GM12864 (cell line): Measurements from ENCODE around the gene MTHFSD.

Experiments
- DNase-seq: peaks from one replicate; pipeline ENCODE4 v3.0.0-alpha.2; 2011; ENCODE audit warnings: low read depth
- H3K4me3 ChIP-seq: 2 replicates; pipeline ENCODE4 v1.5.1; 2011; ENCODE audit warnings: mild to moderate bottlenecking, low read depth, low read length, control low read depth
- CTCF ChIP-seq: IDR thresholded peaks from 2 replicates; pipeline ENCODE4 v1.5.1; 2011; ENCODE audit warnings: low read depth, mild to moderate bottlenecking, moderate library complexity, low read length, control low read depth, inconsistent platforms; ENCODE audit errors: missing control alignments

Gene MTHFSD

GRCh38 chr16:86546638-86547013 is 8.4 kb downstream of the MTHFSD start:
- no peak for TF ChIP-seq CTCF
- DNase-seq, result no peak
- H3K4me3 ChIP-seq, result no peak overlapping the region

DNA sequence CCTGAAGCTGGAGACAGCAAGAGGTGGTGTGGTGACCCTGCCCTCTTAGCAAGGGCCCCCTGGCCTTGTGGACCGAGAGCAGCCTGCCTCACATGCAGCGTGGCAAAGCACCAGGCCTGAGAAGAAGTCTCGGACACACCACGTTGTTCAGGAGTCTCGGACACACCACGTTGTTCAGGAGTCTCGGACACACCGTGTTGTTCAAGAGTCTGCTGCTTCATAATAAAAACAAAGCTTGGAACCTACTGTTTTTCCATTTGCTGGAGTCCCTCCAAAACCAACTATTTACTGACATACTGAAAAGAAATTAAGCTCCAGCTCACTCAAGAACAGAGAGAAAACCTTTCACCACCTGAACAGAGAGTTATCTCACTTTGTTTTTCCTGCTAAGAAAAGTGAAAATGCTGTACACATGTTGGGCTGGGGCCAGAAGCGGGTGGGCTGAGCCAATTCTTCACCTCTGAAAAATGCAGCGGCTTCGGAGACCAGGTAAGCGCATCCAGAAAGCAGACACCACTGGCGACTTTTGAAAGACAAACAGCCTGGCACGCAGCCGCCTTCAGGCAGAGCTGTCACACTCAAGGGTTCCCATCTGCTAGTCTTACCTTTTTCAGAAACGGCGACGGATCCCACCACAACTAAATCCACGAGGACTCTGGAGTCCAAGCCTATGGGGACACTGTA is 8.9 kb downstream of the MTHFSD start:
- no peak overlapping the region for H3K4me3 ChIP-seq
- no peak for DNase-seq
- no peak for TF ChIP-seq CTCF

- no peak overlapping the region for H3K4me3 ChIP-seq
- TF ChIP-seq CTCF, result no peak
- no peak for DNase-seq
Measured at GRCh38 chr16:86545481-86545880, 9.6 kb downstream of the MTHFSD start.

GRCh38 chr16:86542756-86543750 is 12.0 kb downstream of the MTHFSD start:
- DNase-seq, result no peak
- H3K4me3 ChIP-seq, result no peak overlapping the region
- TF ChIP-seq CTCF, result no peak

- TF ChIP-seq CTCF, result no peak
- no peak overlapping the region for H3K4me3 ChIP-seq
- no peak for DNase-seq
Measured at GRCh38 chr16:86541560-86541959, 13.5 kb downstream of the MTHFSD start.

DNA sequence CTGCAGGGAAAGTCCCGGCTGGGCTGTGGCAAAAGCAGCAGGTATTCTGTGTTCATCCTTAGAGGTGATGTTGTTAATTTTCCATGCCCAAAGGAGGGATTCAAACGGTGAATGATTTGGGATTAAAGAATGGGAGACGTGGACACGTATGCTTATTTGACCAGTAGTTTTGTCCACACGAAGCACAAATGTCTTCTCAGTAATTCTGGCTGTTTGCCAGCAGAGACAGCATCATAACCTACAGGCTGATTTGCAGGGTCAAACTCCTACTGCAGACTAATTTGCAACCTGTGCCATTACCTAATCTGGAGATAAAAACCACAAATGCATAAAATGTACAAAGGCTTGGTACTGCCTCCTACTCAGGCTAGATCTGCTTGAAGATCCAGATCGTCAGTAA is 14.1 kb downstream of the MTHFSD start:
- TF ChIP-seq CTCF, result no peak
- DNase-seq, result no peak
- H3K4me3 ChIP-seq, result no peak overlapping the region
